Neutrophil (primary cell): ENCODE data around the gene ZMAT5.
A peak's percentile ranks its signal among the peaks of the same experiment; 100 is the strongest.

ENCODE experiments used
- H3K27ac ChIP-seq: fragments of 200-600 bp; sonication (generic); 2 replicates; pipeline ENCODE4 v1.5.1; 2016; ENCODE audit warnings: mild to moderate bottlenecking, moderate library complexity
- H3K27me3 ChIP-seq: fragments of 200-600 bp; sonication (generic); 2 replicates; pipeline ENCODE4 v1.6.0; 2016; ENCODE audit warnings: mild to moderate bottlenecking
- H3K36me3 ChIP-seq: fragments of 200-600 bp; sonication (generic); 2 replicates; pipeline ENCODE4 v1.5.1; 2017
- H3K4me1 ChIP-seq, 2 experiments: fragments of 200-600 bp in 1 of 2; sonication (generic) in 1 of 2; 1 replicate in 1 of 2; 2 replicates in 1 of 2; pipeline versions ENCODE4 v1.5.1 to v1.6.1; 2013 to 2016; ENCODE audit warnings: low read depth in 1 of 2, low read length in 1 of 2, mild to moderate bottlenecking in 1 of 2, moderate library complexity in 1 of 2; ENCODE audit not compliant: control insufficient read depth in 1 of 2, insufficient read depth in 1 of 2
- H3K4me3 ChIP-seq, 2 experiments: fragments of 200-600 bp in 1 of 2; sonication (generic) in 1 of 2; 1 replicate in 1 of 2; 2 replicates in 1 of 2; pipeline ENCODE4 v1.5.1; 2013 to 2016; ENCODE audit warnings: low read depth in 1 of 2, low read length in 1 of 2, mild to moderate bottlenecking in 1 of 2, moderate library complexity in 1 of 2
- H3K9me3 ChIP-seq: fragments of 200-600 bp; sonication (generic); 2 replicates; pipeline ENCODE4 v1.5.1; 2016
- TF ChIP-seq, protein P1 (sequence below): fragments of 200-600 bp; sonication (generic); IDR thresholded peaks from 2 replicates; pipeline ENCODE4 v1.5.1; 2016; ENCODE audit warnings: antibody characterized with exemption

The ZMAT5 gene

DNA sequence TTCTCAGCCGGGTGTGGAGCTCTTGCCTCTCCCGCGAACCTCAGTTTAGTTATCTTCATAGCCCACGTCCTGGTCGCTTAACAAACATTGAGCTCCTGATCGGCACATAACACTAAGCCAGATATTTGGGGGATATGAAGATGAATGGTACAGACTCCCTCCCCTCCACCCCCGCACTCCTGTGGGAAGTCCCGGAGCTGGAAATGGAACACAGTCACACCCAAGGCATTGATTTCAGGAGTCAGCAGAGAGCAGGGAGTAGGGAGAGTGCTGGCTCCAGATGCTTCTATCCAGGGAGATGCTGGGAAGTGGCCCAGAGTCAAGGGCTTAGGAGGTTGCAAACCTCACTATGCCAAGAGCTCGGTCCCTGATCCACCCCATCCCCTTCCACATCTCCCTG, 73.1 kb downstream of the ZMAT5 start:
- H3K27me3 ChIP-seq: no peaks in the 10 kb centered on the region
- peaks cover 48% of the 10 kb centered on the region for H3K36me3 ChIP-seq
- TF ChIP-seq, protein P1, sequence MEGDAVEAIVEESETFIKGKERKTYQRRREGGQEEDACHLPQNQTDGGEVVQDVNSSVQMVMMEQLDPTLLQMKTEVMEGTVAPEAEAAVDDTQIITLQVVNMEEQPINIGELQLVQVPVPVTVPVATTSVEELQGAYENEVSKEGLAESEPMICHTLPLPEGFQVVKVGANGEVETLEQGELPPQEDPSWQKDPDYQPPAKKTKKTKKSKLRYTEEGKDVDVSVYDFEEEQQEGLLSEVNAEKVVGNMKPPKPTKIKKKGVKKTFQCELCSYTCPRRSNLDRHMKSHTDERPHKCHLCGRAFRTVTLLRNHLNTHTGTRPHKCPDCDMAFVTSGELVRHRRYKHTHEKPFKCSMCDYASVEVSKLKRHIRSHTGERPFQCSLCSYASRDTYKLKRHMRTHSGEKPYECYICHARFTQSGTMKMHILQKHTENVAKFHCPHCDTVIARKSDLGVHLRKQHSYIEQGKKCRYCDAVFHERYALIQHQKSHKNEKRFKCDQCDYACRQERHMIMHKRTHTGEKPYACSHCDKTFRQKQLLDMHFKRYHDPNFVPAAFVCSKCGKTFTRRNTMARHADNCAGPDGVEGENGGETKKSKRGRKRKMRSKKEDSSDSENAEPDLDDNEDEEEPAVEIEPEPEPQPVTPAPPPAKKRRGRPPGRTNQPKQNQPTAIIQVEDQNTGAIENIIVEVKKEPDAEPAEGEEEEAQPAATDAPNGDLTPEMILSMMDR: no peak
- H3K27ac ChIP-seq: no peak overlapping the region
- no peaks in the 10 kb centered on the region for H3K9me3 ChIP-seq
- no peaks in the 10 kb centered on the region for H3K4me1 ChIP-seq
- H3K4me3 ChIP-seq: no peak overlapping the region

DNA sequence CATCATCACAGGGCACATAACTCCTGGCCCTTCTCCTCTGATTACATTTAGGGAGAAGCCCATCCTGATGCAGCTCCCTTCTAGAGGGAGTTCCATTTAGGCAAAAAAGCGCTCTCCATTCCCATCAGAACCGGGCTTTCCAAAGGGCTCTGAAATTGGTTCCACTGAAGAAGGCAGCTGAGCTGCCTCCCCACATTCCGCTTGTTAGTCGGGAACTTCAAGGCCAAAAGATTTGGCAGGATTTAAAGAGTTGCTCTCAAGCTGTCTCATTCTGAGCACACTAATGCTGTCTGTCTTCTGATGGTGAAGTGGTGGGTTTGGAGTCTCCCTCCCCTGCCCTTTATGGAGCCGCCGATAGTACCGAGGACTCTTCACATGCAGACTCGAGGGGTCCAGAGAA, 73.6 kb downstream of the ZMAT5 start:
- Histone ChIP-seq H3K4me3 (no peak overlapping the region), H3K36me3 (peaks cover 48% of the 10 kb centered on the region), H3K9me3 (no peaks in the 10 kb centered on the region), H3K4me1 (no peaks in the 10 kb centered on the region), H3K27me3 (no peaks in the 10 kb centered on the region), H3K27ac (no peak overlapping the region)
- TF ChIP-seq, protein P1: no peak

DNA sequence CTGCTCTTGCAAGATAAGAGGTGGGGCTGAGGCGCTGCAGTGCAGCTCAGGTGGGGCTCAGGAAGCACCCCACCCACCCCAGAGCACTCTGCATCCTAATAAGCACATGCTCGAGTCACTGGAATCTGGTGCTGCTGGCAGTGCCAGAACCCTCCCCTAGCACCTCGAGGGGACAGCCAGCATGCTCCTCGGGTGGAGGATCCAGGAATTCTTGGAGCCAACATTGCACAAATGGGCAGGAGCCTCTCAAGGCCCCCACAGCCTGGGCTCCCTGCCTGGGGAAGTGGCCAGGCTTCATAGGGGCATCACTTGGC, 74.5 kb downstream of the ZMAT5 start:
- H3K27me3 ChIP-seq: no peaks in the 10 kb centered on the region
- TF ChIP-seq, protein P1: no peak
- H3K9me3 ChIP-seq: no peaks in the 10 kb centered on the region
- H3K36me3 ChIP-seq: peaks cover 48% of the 10 kb centered on the region
- H3K27ac ChIP-seq: no peak overlapping the region
- H3K4me3 ChIP-seq: no peak overlapping the region
- no peaks in the 10 kb centered on the region for H3K4me1 ChIP-seq

DNA sequence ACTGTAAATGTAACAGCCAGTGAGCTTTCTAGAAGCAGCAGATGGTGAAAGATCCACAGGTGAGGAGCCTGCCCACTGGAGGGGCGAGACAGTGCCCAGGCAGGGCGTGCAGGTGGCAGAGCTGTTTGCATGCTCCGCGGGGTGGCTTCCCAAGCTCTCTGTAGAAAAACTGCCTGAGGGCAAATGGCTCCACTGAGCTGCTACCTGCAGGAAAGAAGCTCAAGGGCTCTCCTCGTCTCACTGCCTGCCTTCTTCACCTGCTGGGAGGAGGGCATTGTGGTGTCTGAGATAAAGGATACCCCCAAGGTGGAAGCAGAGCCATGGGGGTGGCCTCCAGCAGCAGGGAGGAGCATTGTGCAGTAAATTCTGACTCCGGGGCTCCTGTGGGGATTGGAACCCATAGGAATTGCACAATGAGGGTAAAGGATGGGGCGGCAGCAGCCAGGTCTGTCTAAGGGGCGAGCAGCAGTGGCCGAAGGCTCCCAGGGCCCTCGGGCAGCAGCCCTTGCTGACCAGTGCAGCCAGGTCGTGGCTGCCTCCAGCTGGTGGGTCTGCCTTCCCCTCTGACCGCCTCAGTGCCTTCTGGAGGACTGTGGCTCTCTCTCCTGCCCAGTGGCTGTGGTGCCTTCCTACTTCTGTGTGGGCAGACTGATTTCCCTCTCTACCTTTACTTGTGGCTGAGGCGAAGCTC, 75.0 kb downstream of the ZMAT5 start:
- Histone ChIP-seq H3K4me3 (no peak overlapping the region), H3K27ac (no peak overlapping the region), H3K4me1 (no peaks in the 10 kb centered on the region), H3K27me3 (no peaks in the 10 kb centered on the region), H3K9me3 (no peaks in the 10 kb centered on the region), H3K36me3 (peaks cover 47% of the 10 kb centered on the region)
- TF ChIP-seq, protein P1: no peak

DNA sequence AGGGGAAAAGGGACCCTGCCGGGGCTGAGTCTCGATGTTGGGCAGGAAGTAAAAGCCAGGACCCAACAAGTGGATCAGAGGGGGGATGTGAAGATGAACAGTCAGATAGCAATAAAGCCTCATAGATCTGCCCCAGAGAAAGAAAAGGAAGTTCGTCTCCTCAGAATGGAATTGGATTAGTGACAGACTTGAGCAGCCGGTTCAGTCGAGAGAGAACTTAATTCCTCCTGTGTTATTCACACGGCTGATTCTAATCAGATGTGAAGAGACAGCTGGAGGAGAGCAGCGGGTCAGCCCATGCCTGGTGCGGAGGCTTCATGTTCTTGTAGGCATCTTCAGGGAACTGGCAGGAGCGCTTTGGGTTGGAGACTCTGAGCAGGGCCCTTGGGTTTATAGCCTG, 76.3 kb downstream of the ZMAT5 start:
- H3K27ac ChIP-seq: no peak overlapping the region
- TF ChIP-seq, protein P1: no peak
- no peaks in the 10 kb centered on the region for H3K9me3 ChIP-seq
- H3K36me3 ChIP-seq: peaks cover 39% of the 10 kb centered on the region
- no peaks in the 10 kb centered on the region for H3K27me3 ChIP-seq
- H3K4me1 ChIP-seq: no peaks in the 10 kb centered on the region
- no peak overlapping the region for H3K4me3 ChIP-seq

DNA sequence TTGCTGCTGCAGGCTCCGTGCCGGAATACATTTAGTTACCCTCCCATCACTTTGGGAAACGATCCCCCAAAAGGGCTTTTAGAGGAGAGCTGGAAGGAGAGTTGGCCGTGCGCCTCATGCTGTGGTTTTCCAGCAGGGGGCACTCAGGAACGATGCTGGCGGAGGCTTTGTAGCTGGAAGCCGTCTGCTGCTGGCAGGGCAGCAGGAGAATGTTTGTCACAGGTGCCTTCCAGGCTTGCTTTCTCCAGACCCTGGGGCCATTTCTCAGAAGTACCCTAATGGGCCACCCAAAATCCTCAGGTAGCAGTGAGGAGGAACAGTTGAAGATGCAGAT, 77.0 kb downstream of the ZMAT5 start:
- no peak overlapping the region for H3K4me3 ChIP-seq
- no peaks in the 10 kb centered on the region for H3K27me3 ChIP-seq
- H3K27ac ChIP-seq: no peak overlapping the region
- TF ChIP-seq, protein P1: peak; percentile 61
- H3K36me3 ChIP-seq: peaks cover 33% of the 10 kb centered on the region
- H3K4me1 ChIP-seq: no peaks in the 10 kb centered on the region
- no peaks in the 10 kb centered on the region for H3K9me3 ChIP-seq
